Naive thymus-derived CD4-positive, alpha-beta T cell (primary cell): ENCODE data around the gene CPPED1. TPM values are rescaled to one million over a fixed set of nuclear protein-coding genes. Genes with fewer than 3 reads are reported as not detected.
A peak's percentile ranks its signal among the peaks of the same experiment; 100 is the strongest.

ENCODE experiments used
- ATAC-seq: fragments of 150-1000 bp; cut with Tn5 transposase; 2 replicates; pipeline ENCODE4 v1.10.0; 2021; ENCODE audit warnings: mild to moderate bottlenecking, moderate library complexity
- CTCF ChIA-PET: fragments of 350-600 bp; sonication (Branson Sonifier 250); formaldehyde crosslinking; loops from one replicate; lab custom pipeline; 2021; ENCODE audit warnings: antibody characterized with exemption; lab: Charles Lee
- POLR2A ChIA-PET: fragments of 350-600 bp; sonication (Branson Sonifier 250); formaldehyde crosslinking; loops from one replicate; lab custom pipeline; 2021; ENCODE audit warnings: antibody characterized with exemption, inconsistent platforms; lab: Charles Lee
- DNase-seq, 9 donors: peaks; one replicate each; pipeline versions ENCODE4 v3.0.0 to v3.0.0-alpha.2; 2020 to 2022; ENCODE audit warnings: mixed read lengths in 1 of 9
- H3K27ac ChIP-seq: one replicate; pipeline ENCODE4 v1.7.0; 2013; ENCODE audit warnings: mild to moderate bottlenecking, low read depth, low read length, moderate library complexity
- H3K27me3 ChIP-seq, 2 donors: one replicate each; pipeline ENCODE4 v1.7.0; 2013; ENCODE audit warnings: low read length in 2 of 2, mild to moderate bottlenecking in 2 of 2, moderate library complexity in 2 of 2; ENCODE audit not compliant: control insufficient read depth in 2 of 2, insufficient read depth in 2 of 2
- H3K36me3 ChIP-seq, 3 experiments: 1 replicate in 2 of 3; 2 replicates in 1 of 3; pipeline ENCODE4 v1.7.0; 2013; ENCODE audit warnings: low read length in 3 of 3, mild to moderate bottlenecking in 3 of 3, moderate library complexity in 1 of 3; ENCODE audit not compliant: insufficient read depth in 3 of 3, control insufficient read depth in 2 of 3
- H3K4me1 ChIP-seq, 2 donors: one replicate each; pipeline ENCODE4 v1.7.0; 2013; ENCODE audit warnings: low read length in 2 of 2, mild to moderate bottlenecking in 2 of 2, moderate library complexity in 1 of 2; ENCODE audit not compliant: control insufficient read depth in 2 of 2, insufficient read depth in 2 of 2
- H3K4me3 ChIP-seq: 2 replicates; pipeline ENCODE4 v1.7.0; 2013; ENCODE audit warnings: mild to moderate bottlenecking, low read length
- H3K9me3 ChIP-seq, 3 experiments: 1 replicate in 2 of 3; 2 replicates in 1 of 3; pipeline ENCODE4 v1.7.0; 2013; ENCODE audit warnings: low read length in 3 of 3; ENCODE audit not compliant: control insufficient read depth in 2 of 3
- H3K27ac Mint-ChIP-seq, 9 donors: one replicate each; pipeline ENCODE4 v1.8.0; 2020 to 2022; ENCODE audit warnings: mixed read lengths in 9 of 9, mild to moderate bottlenecking in 8 of 9, moderate library complexity in 5 of 9, inconsistent platforms in 2 of 9
- H3K27me3 Mint-ChIP-seq, 5 donors: one replicate each; pipeline ENCODE4 v1.8.0; 2021 to 2022; ENCODE audit warnings: mixed read lengths in 5 of 5, mild to moderate bottlenecking in 1 of 5
- H3K36me3 Mint-ChIP-seq, 5 donors: one replicate each; pipeline ENCODE4 v1.8.0; 2020 to 2022; ENCODE audit warnings: mixed read lengths in 5 of 5, mild to moderate bottlenecking in 3 of 5, inconsistent platforms in 1 of 5
- H3K4me1 Mint-ChIP-seq, 7 donors: one replicate each; pipeline ENCODE4 v1.8.0; 2020 to 2022; ENCODE audit warnings: mixed read lengths in 7 of 7, mild to moderate bottlenecking in 3 of 7, inconsistent platforms in 1 of 7
- H3K4me3 Mint-ChIP-seq, 10 donors: one replicate each; pipeline ENCODE4 v1.8.0; 2020 to 2022; ENCODE audit warnings: mild to moderate bottlenecking in 10 of 10, mixed read lengths in 10 of 10, moderate library complexity in 6 of 10, inconsistent platforms in 2 of 10
- H3K9me3 Mint-ChIP-seq, 11 donors: one replicate each; pipeline ENCODE4 v1.8.0; 2020 to 2022; ENCODE audit warnings: mixed read lengths in 11 of 11, mild to moderate bottlenecking in 4 of 11, inconsistent platforms in 1 of 11, moderate library complexity in 1 of 11
- intact Hi-C, 2 donors: fragments of 100-400 bp; cut with micrococcal nuclease; formaldehyde crosslinking; loops; one replicate each; pipeline ENCODE4 v1.15.1; 2023
- polyA plus RNA-seq, 2 donors: library from polyadenylated mRNA; unstranded; fragments of 300-500 nt; fragmentation: Illumina TruSeq; gene quantifications; one replicate each; pipeline ENCODE4 v1.2.3, GENCODE V29; 2021
- total RNA-seq, 6 experiments: library from RNA in 5 of 6; stranded (reverse) in 5 of 6; gene quantifications; 1 replicate in 5 of 6; 2 replicates in 1 of 6; pipeline ENCODE4 v1.2.3 and lab custom pipeline; 2021 to 2026

The CPPED1 gene
- total and polyA plus RNA-seq, 7 experiments from 2014 or later: 2.4 to 56.5 (median 3.8) TPM

DNA sequence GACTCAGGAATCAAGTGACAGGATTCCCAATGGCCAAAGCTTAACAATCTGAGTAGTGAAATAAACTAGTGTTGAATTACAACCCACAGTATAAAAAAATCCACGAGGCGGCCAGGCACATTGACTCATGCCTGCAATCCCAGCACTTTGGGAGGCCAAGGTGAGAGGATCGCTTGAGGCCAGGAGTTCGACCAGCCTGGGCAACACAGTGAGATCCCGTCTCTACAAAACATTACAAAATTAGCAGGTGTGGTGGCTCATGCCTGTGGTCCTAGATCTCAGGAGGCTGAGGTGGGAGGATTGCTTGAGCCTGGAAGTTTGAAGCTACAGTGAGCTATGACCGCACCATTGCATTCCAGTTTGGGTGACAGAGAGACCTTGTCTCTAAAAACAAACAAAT, 133.8 kb downstream of the CPPED1 start:
- Histone ChIP-seq H3K4me1 (no peaks in the 10 kb centered on the region), H3K9me3 (peaks cover 0 to 4% (median 0%) of the 10 kb centered on the region in 3 experiments), H3K36me3 (no peaks in the 10 kb centered on the region), H3K27ac (no peak overlapping the region), H3K4me3 (no peak overlapping the region), H3K27me3 (no peaks in the 10 kb centered on the region)
- Mint-ChIP-seq H3K36me3 (peaks cover 15 to 49% (median 36%) of the 10 kb centered on the region in 5 donors), H3K27ac (no peak overlapping the region), H3K4me1 (peaks cover 0 to 1% (median 0%) of the 10 kb centered on the region in 7 donors), H3K4me3 (no peak overlapping the region), H3K27me3 (no peaks in the 10 kb centered on the region), H3K9me3 (peaks cover 8 to 47% (median 26%) of the 10 kb centered on the region in 11 donors)
- POLR2A ChIA-PET: no interaction called here
- DNase-seq: no peak
- no peak for ATAC-seq
- intact Hi-C loops: no loop called here
- CTCF ChIA-PET: no interaction called here

DNA sequence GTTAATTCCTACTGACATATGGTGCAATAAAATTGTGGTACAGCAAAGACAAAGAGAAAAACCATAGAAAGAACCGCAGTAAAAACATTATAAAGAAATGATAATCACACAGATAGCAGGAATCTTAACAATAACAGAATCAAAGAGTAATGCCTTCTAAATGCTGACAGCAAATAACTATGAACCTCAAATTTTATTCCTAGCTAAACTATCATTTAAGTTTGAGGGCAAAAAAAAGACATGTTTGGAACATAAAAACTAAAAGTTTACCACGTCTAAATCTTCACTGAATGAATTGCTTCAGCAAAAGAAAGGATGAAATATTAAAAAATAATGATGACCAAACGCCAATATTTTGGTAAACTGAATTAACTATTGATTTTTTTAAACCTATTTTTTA, 135.8 kb downstream of the CPPED1 start:
- ATAC-seq: no peak
- H3K27ac Mint-ChIP-seq: no peak overlapping the region
- H3K9me3 ChIP-seq: peaks cover 0 to 4% (median 0%) of the 10 kb centered on the region in 3 experiments
- no peaks in the 10 kb centered on the region for H3K27me3 ChIP-seq
- H3K9me3 Mint-ChIP-seq: peaks cover 8 to 52% (median 29%) of the 10 kb centered on the region in 11 donors
- CTCF ChIA-PET: no interaction called here
- H3K27me3 Mint-ChIP-seq: no peaks in the 10 kb centered on the region
- H3K36me3 ChIP-seq: no peaks in the 10 kb centered on the region
- H3K27ac ChIP-seq: no peak overlapping the region
- H3K4me3 Mint-ChIP-seq: no peak overlapping the region
- H3K4me3 ChIP-seq: no peak overlapping the region
- H3K4me1 Mint-ChIP-seq: peaks cover 0 to 1% (median 0%) of the 10 kb centered on the region in 7 donors
- intact Hi-C loops: no loop called here
- DNase-seq: no peak
- H3K4me1 ChIP-seq: no peaks in the 10 kb centered on the region
- H3K36me3 Mint-ChIP-seq: peaks cover 24 to 61% (median 54%) of the 10 kb centered on the region in 5 donors
- POLR2A ChIA-PET: no interaction called here

DNA sequence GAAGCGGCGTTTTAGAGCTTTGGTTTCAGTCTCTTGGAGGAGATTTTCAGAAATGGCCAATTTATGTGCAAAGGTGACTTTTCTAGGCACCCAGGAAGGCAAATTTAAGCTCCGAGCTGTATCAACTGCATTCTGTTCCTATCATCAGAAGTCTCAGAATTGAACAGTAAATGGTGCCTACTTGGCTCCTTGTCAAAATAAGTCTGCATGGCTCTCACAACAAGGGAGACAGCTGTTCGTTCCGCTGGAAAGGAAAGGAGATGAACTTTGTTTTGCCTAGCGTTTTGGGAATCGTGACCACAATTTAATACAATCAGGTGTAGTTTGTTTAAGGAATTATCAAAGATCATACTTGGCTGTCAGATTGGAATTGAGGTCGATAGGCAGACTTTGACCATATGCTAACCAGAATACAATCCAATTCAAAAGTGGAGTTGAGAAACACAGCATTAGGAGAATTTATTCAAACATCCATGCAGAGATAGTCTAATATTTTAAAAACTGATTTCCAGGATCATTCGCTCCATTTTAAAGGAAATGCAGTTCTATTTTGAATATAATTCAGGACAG, 139.4 kb downstream of the CPPED1 start:
- no peaks in the 10 kb centered on the region for H3K4me1 Mint-ChIP-seq
- intact Hi-C loops: no loop called here
- H3K27me3 Mint-ChIP-seq: no peaks in the 10 kb centered on the region
- H3K36me3 Mint-ChIP-seq: peaks cover 27 to 50% (median 42%) of the 10 kb centered on the region in 5 donors
- H3K9me3 Mint-ChIP-seq: peaks cover 8 to 47% (median 25%) of the 10 kb centered on the region in 11 donors
- ChIA-PET POLR2A (no interaction called here), CTCF (no interaction called here)
- no peak overlapping the region for H3K27ac Mint-ChIP-seq
- no peak for ATAC-seq
- no peak overlapping the region for H3K4me3 ChIP-seq
- H3K36me3 ChIP-seq: no peaks in the 10 kb centered on the region
- H3K4me3 Mint-ChIP-seq: no peak overlapping the region
- H3K27me3 ChIP-seq: no peaks in the 10 kb centered on the region
- no peaks in the 10 kb centered on the region for H3K4me1 ChIP-seq
- no peak for DNase-seq
- H3K9me3 ChIP-seq: peaks cover 0 to 4% (median 0%) of the 10 kb centered on the region in 3 experiments
- H3K27ac ChIP-seq: no peak overlapping the region

DNA sequence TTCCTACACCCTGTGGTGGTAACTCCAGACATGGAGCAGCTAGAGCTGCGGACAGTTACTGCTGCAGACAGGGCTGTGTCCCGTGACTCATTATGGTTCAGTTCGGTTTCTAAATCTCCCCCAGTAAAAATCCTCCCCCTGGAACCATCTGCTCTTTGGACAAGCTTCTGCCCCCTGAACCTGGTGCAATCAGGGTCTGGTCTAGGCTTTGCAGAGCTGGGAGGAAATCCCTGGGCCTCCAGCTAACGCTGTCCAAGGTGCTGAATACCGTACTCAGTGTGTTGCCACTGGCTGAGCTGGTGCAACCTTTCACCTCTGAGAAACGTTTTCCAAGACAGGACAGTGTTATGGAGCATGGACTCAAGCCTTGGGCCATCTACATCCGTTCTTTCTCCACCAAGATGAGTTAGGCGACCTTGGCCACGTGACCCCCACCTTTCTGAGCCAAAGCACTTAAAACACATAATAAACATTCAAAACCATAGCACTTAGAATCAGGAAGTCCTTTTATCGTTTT, 142.0 kb downstream of the CPPED1 start:
- Mint-ChIP-seq H3K4me1 (no peaks in the 10 kb centered on the region), H3K9me3 (peaks cover 5 to 37% (median 14%) of the 10 kb centered on the region in 11 donors), H3K4me3 (no peak overlapping the region), H3K27ac (no peak overlapping the region), H3K36me3 (peaks cover 18 to 45% (median 24%) of the 10 kb centered on the region in 5 donors), H3K27me3 (no peaks in the 10 kb centered on the region)
- no peak for ATAC-seq
- peak in 2 of 9 donors; percentile 7 to 37 for DNase-seq
- intact Hi-C loops: no loop called here
- POLR2A ChIA-PET: no interaction called here
- Histone ChIP-seq H3K27ac (no peak overlapping the region), H3K27me3 (no peaks in the 10 kb centered on the region), H3K9me3 (peaks cover 0 to 13% (median 0%) of the 10 kb centered on the region in 3 experiments), H3K36me3 (no peaks in the 10 kb centered on the region), H3K4me3 (no peak overlapping the region), H3K4me1 (no peaks in the 10 kb centered on the region)
- CTCF ChIA-PET: no interaction called here

DNA sequence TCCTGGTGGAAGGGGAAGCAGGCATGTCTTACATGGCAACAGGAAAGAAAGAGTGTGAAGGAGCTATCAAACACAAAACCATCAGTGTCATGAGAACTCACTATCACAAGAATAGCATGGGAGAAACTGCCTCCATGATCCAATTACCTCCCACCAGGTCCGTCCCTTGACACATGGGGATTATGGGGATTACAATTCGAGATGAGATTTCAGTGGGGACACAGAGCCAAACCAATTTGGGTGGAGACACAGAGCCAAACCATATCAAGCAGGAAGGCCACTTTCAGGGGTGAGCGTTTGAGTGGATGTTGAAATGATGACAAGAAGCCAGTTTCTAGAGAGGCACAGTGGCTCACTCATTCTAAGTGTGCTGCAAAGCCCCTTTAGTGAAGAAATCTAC, 143.8 kb downstream of the CPPED1 start:
- DNase-seq (no peak), ATAC-seq (no peak)
- Mint-ChIP-seq H3K36me3 (peaks cover 16 to 37% (median 19%) of the 10 kb centered on the region in 5 donors), H3K9me3 (peaks cover 4 to 30% (median 12%) of the 10 kb centered on the region in 11 donors), H3K27me3 (no peaks in the 10 kb centered on the region), H3K4me3 (no peak overlapping the region), H3K4me1 (no peaks in the 10 kb centered on the region), H3K27ac (no peak overlapping the region)
- Histone ChIP-seq H3K27me3 (no peaks in the 10 kb centered on the region), H3K4me3 (no peak overlapping the region), H3K4me1 (no peaks in the 10 kb centered on the region), H3K27ac (no peak overlapping the region), H3K36me3 (no peaks in the 10 kb centered on the region), H3K9me3 (peaks cover 0 to 13% (median 0%) of the 10 kb centered on the region in 3 experiments)
- intact Hi-C loops: no loop called here
- ChIA-PET POLR2A (no interaction called here), CTCF (no interaction called here)

DNA sequence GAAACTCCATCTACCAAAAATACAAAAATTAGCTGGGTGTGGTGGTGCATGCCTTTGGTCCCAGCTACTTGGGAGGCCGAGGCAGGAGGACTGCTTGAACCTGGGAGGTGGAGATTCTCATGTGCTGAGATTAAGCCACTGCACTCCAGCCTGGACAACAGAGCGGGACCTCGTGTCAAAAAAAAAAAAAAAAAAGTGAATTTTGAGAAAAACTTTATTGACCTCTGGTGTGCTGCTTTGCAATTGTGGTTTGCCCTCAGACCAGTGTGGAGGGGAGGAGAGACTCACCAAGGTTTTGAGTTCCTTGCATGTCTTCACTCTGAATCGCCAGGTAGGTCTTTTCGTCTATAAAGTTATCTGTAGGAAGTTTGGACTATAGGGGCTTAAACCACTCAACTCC, 145.2 kb downstream of the CPPED1 start:
- ChIA-PET POLR2A (no interaction called here), CTCF (no interaction called here)

DNA sequence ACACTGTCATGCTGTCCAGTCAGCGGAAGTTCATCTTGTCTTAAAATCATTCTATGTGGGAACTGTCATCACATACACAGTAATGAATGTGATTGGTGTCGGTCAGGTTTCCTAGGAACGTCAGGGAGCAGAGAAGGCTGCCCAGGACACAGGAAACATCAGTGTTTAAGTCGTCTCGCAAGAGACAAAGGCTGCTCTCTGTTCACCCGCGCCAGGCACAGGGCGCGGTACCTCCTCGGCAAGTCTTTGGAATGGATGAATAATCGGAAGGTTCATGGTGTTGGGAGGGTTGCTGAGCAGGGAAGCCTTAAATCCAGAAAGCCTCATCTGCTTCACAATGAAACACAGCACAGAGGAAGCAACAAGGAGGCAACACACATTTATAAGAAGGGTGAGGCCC, 148.2 kb downstream of the CPPED1 start:
- Histone ChIP-seq H3K36me3 (no peaks in the 10 kb centered on the region), H3K27ac (no peak overlapping the region), H3K27me3 (no peaks in the 10 kb centered on the region), H3K4me1 (no peaks in the 10 kb centered on the region), H3K4me3 (no peak overlapping the region), H3K9me3 (peaks cover 0 to 13% (median 0%) of the 10 kb centered on the region in 3 experiments)
- POLR2A ChIA-PET: no interaction called here
- CTCF ChIA-PET: no interaction called here
- Mint-ChIP-seq H3K36me3 (peaks cover 0 to 19% (median 8%) of the 10 kb centered on the region in 5 donors), H3K27me3 (peaks cover 0 to 11% (median 0%) of the 10 kb centered on the region in 5 donors), H3K4me3 (no peak overlapping the region), H3K27ac (no peak overlapping the region), H3K4me1 (peaks cover 0 to 2% (median 0%) of the 10 kb centered on the region in 7 donors), H3K9me3 (peaks cover 0 to 19% (median 9%) of the 10 kb centered on the region in 11 donors)
- intact Hi-C loops: no loop called here
- no peak for DNase-seq
- no peak for ATAC-seq

More for the DNA sequence above, 145.2 kb downstream of the CPPED1 start:
- H3K36me3 ChIP-seq: no peaks in the 10 kb centered on the region
- H3K36me3 Mint-ChIP-seq: peaks cover 5 to 24% (median 13%) of the 10 kb centered on the region in 5 donors
- H3K27me3 ChIP-seq: no peaks in the 10 kb centered on the region
- H3K27ac ChIP-seq: no peak overlapping the region
- peaks cover 0 to 13% (median 0%) of the 10 kb centered on the region in 3 experiments for H3K9me3 ChIP-seq
- no peak for DNase-seq
- no peak overlapping the region for H3K27ac Mint-ChIP-seq
- no peaks in the 10 kb centered on the region for H3K4me1 ChIP-seq
- no peaks in the 10 kb centered on the region for H3K4me1 Mint-ChIP-seq
- intact Hi-C loops: no loop called here
- no peak overlapping the region for H3K4me3 ChIP-seq
- H3K27me3 Mint-ChIP-seq: peaks cover 0 to 6% (median 0%) of the 10 kb centered on the region in 5 donors
- no peak for ATAC-seq
- H3K9me3 Mint-ChIP-seq: peaks cover 4 to 28% (median 11%) of the 10 kb centered on the region in 11 donors
- H3K4me3 Mint-ChIP-seq: no peak overlapping the region
